Liver (tissue), 9 donors: ENCODE measurements around the gene CD7. TPM values are rescaled to one million over a fixed set of nuclear protein-coding genes. Genes with fewer than 3 reads are reported as not detected.

ENCODE experiments used
- DNase-seq: peaks from one replicate; pipeline ENCODE4 v3.0.0-alpha.2; 2017; ENCODE audit warnings: low spot score
- H3K27ac ChIP-seq, 2 donors: one replicate each; pipeline ENCODE4 v1.7.0; 2013; ENCODE audit warnings: inconsistent platforms in 2 of 2, low read length in 2 of 2, control low read depth in 1 of 2, low read depth in 1 of 2, mild to moderate bottlenecking in 1 of 2
- H3K27me3 ChIP-seq, 4 donors: one replicate each; pipeline versions ENCODE4 v1.6.1 to v1.7.0; 2013; ENCODE audit warnings: low read length in 3 of 4, inconsistent platforms in 1 of 4, mild to moderate bottlenecking in 1 of 4, moderate library complexity in 1 of 4; ENCODE audit not compliant: control insufficient read depth in 4 of 4, insufficient read depth in 4 of 4
- H3K36me3 ChIP-seq, 4 donors: one replicate each; pipeline versions ENCODE4 v1.6.1 to v1.7.0; 2013; ENCODE audit warnings: low read length in 3 of 4, mild to moderate bottlenecking in 3 of 4, low read depth in 1 of 4, moderate library complexity in 1 of 4; ENCODE audit not compliant: control insufficient read depth in 4 of 4, insufficient read depth in 3 of 4
- H3K4me1 ChIP-seq, 4 donors: one replicate each; pipeline versions ENCODE4 v1.6.1 to v1.7.0; 2013; ENCODE audit warnings: low read length in 3 of 4, mild to moderate bottlenecking in 3 of 4, moderate library complexity in 1 of 4; ENCODE audit not compliant: control insufficient read depth in 4 of 4, insufficient read depth in 4 of 4
- H3K4me3 ChIP-seq, 3 donors: one replicate each; pipeline versions ENCODE4 v1.6.1 to v1.7.0; 2013; ENCODE audit warnings: low read length in 3 of 3, control low read depth in 1 of 3, low read depth in 1 of 3, mild to moderate bottlenecking in 1 of 3
- H3K9ac ChIP-seq, 2 donors: one replicate each; pipeline ENCODE4 v1.7.0; 2013; ENCODE audit warnings: low read length in 2 of 2, mild to moderate bottlenecking in 2 of 2, moderate library complexity in 2 of 2, control low read depth in 1 of 2, low read depth in 1 of 2
- H3K9me3 ChIP-seq, 4 donors: one replicate each; pipeline versions ENCODE4 v1.6.1 to v1.7.0; 2013; ENCODE audit warnings: low read length in 3 of 4; ENCODE audit not compliant: control insufficient read depth in 4 of 4
- EGR1 ChIP-seq, 2 donors: IDR thresholded peaks; 2 replicates each; pipeline ENCODE4 v1.6.1; 2016 to 2018; ENCODE audit warnings: antibody characterized with exemption in 2 of 2, low read depth in 2 of 2
- FOXA2 ChIP-seq: IDR thresholded peaks from 2 replicates; pipeline ENCODE4 v1.6.1; 2016; ENCODE audit warnings: antibody characterized with exemption
- GABPA ChIP-seq, 2 donors: IDR thresholded peaks in 1 of 2; conservative IDR thresholded peaks in 1 of 2; 2 replicates each; pipeline ENCODE4 v1.6.1; 2016; ENCODE audit warnings: antibody characterized with exemption in 2 of 2, mild to moderate bottlenecking in 1 of 2, moderate library complexity in 1 of 2
- HNF4A ChIP-seq, 2 donors: conservative IDR thresholded peaks; 2 replicates each; pipeline ENCODE4 v1.6.1; 2016; ENCODE audit warnings: antibody characterized with exemption in 2 of 2, mild to moderate bottlenecking in 2 of 2
- HNF4G ChIP-seq: IDR thresholded peaks from 2 replicates; pipeline ENCODE4 v1.6.1; 2016; ENCODE audit warnings: antibody characterized with exemption
- JUND ChIP-seq, 2 donors: IDR thresholded peaks; 2 replicates each; pipeline ENCODE4 v1.6.1; 2016; ENCODE audit warnings: antibody characterized with exemption in 2 of 2
- NR2F2 ChIP-seq: IDR thresholded peaks from 2 replicates; pipeline ENCODE4 v1.6.1; 2016; ENCODE audit warnings: antibody characterized with exemption
- RAD21 ChIP-seq, 2 donors: IDR thresholded peaks; 2 replicates each; pipeline ENCODE4 v1.6.1; 2016; ENCODE audit warnings: antibody characterized with exemption in 2 of 2, mild to moderate bottlenecking in 2 of 2
- RXRA ChIP-seq, 2 donors: IDR thresholded peaks; 2 replicates each; pipeline ENCODE4 v1.6.1; 2017 to 2018; ENCODE audit warnings: antibody characterized with exemption in 2 of 2, mild to moderate bottlenecking in 1 of 2
- SP1 ChIP-seq: IDR thresholded peaks from 2 replicates; pipeline ENCODE4 v1.6.1; 2018; ENCODE audit warnings: antibody characterized with exemption, mild to moderate bottlenecking
- TAF1 ChIP-seq: conservative IDR thresholded peaks from 2 replicates; pipeline ENCODE4 v1.6.1; 2016; ENCODE audit warnings: antibody characterized with exemption, mild to moderate bottlenecking
- YY1 ChIP-seq: IDR thresholded peaks from 2 replicates; pipeline ENCODE4 v1.6.1; 2016; ENCODE audit warnings: antibody characterized with exemption, mild to moderate bottlenecking
- WGBS: extraction: QIAGEN DNeasy Blood & Tissue Kit; methylation state at CpG from one replicate; pipeline ENCODE4 v1.1.7; 2013; 5-methylcytosine and 5-hydroxymethylcytosine counted together
- polyA plus RNA-seq, 2 donors: library from polyadenylated mRNA; stranded (reverse) in 1 of 2; unstranded in 1 of 2; fragments of 200-250 nt in 1 of 2; fragments of >200 nt in 1 of 2; fragmentation: Nextera tagmentation in 1 of 2; extraction: Ambion mirVana in 1 of 2; gene quantifications; one replicate each; pipeline versions ENCODE4 v1.2.1 to v1.2.3, GENCODE V29; 2013 to 2015
- total RNA-seq, 2 donors: library from RNA; depleted of rRNA; stranded (reverse); fragments of >200 nt; gene quantifications; one replicate each; pipeline ENCODE4 v1.2.3, GENCODE V29; 2014
- TF ChIP-seq, protein P1 (sequence below): IDR thresholded peaks from 2 replicates; pipeline ENCODE4 v1.6.1; 2016; ENCODE audit warnings: antibody characterized with exemption
- TF ChIP-seq, protein P2 (sequence below): IDR thresholded peaks from 2 replicates; pipeline ENCODE4 v1.6.1; 2016; ENCODE audit warnings: antibody characterized with exemption
- TF ChIP-seq, protein P3 (sequence below): IDR thresholded peaks from 2 replicates; pipeline ENCODE4 v1.6.1; 2016; ENCODE audit warnings: antibody characterized with exemption, mild to moderate bottlenecking
- TF ChIP-seq, protein P4 (sequence below): fragments of 150-350 bp; IDR thresholded peaks from 2 replicates; pipeline ENCODE4 v1.5.1; 2017; ENCODE audit warnings: improper control_type of control experiment, low read depth, low read length; ENCODE audit not compliant: missing input control
- TF ChIP-seq, protein P5 (sequence below): IDR thresholded peaks from 2 replicates; pipeline ENCODE4 v1.6.1; 2016; ENCODE audit warnings: antibody characterized with exemption
- donor health status: healthy.
- donor health status: healthy.
- donor health status: healthy.
- donor health status: healthy.
- donor health status: healthy.

CD7 gene
- total and polyA plus RNA-seq, 4 donors: 1.0 to 1.5 (median 1.4) TPM

DNA sequence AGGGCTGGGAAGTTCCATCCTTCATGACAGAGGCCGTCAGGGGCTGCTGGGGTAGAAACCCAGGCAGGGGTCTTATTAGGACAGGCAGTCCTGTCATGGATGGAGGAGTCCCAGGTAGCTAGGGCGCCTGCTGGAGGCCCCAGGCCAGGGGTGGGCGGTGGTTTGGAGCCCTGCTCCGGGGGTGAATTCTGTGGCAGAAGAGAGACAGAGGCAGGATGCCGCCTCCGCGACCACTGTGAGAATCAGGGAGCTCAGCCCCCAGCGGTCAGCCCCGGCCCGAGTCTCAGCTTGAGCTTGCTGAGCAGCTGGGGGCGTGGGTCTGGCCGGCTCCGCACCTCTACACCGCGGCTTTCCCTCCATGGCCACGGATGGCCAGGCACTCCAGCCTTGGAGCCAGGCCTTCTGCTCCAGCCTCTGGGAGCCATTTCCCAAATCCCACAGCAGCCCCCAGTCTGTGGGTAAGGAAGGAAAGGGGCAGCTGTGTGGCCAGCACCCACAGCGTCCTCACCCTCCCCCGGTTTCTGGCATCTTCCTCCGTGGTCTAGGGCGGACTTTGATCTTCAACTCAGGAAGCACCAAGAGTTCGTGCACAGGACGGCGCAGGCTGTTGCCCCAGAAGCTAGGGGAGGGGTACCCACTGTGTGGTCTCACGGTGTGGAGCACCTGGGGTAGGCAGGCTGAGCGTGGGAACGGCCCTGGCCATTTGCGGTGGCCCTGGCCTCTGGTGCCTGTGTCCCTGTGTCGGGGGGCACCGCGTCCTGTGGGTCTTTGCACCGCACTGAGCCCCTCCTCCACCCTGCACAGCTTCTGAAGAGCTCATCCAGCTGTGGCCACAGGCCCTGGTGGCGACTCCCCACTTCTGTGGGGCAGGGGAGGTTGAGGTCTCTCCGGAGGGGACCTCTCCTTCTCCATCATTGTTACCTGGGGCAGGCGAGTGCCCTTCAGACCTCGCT is 14.1 kb downstream of the CD7 start:
- Histone ChIP-seq H3K4me3 (no peak overlapping the region), H3K27ac (no peak overlapping the region), H3K36me3 (no peaks in the 10 kb centered on the region), H3K9me3 (no peaks in the 10 kb centered on the region), H3K27me3 (no peaks in the 10 kb centered on the region), H3K4me1 (peaks cover 4 to 17% (median 10%) of the 10 kb centered on the region in 4 donors), H3K9ac (no peak overlapping the region)
- no peak for DNase-seq
- peak; percentile 20 to 31 for TF ChIP-seq RXRA (IDR thresholded peaks at IDR 0.05)
- no peak for TF ChIP-seq GABPA (IDR thresholded peaks at IDR 0.05 in 1 of 2, conservative IDR thresholded peaks at IDR 0.05 in 1 of 2)
- TF ChIP-seq, protein P1, sequence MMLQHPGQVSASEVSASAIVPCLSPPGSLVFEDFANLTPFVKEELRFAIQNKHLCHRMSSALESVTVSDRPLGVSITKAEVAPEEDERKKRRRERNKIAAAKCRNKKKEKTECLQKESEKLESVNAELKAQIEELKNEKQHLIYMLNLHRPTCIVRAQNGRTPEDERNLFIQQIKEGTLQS: no peak
- TF ChIP-seq FOXA2: no peak
- TF ChIP-seq, protein P2, sequence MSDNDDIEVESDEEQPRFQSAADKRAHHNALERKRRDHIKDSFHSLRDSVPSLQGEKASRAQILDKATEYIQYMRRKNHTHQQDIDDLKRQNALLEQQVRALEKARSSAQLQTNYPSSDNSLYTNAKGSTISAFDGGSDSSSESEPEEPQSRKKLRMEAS: no peak
- peak; percentile 57 to 62 for TF ChIP-seq HNF4A (conservative IDR thresholded peaks at IDR 0.05)
- TF ChIP-seq HNF4G: peak; percentile 31
- peak; percentile 47 for TF ChIP-seq SP1
- 72% methylated on average over 35 of the region's 35 CpGs for WGBS

DNA sequence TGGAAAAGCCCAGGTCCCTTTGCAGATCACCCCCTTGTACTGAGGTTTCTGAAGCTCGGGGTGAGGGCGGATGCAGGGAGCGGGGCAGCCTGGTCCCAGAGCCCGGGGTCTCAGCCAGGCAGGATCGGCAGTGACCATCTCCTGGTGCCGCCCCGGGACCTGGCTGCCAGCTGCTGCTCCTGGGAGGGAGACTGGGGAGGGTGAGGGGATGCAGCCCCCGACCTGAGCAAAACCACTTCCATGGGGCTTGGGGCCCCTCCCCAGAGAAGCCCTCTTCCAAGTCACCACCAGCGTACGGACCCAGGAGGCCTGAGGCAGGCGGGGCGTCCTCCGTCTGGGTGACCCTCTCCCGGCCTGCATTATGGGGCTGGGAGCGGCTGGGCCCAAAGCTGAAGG is 14.8 kb downstream of the CD7 start:
- TF ChIP-seq, protein P1: no peak
- no peak for TF ChIP-seq FOXA2
- TF ChIP-seq HNF4G: no peak
- TF ChIP-seq, protein P3, sequence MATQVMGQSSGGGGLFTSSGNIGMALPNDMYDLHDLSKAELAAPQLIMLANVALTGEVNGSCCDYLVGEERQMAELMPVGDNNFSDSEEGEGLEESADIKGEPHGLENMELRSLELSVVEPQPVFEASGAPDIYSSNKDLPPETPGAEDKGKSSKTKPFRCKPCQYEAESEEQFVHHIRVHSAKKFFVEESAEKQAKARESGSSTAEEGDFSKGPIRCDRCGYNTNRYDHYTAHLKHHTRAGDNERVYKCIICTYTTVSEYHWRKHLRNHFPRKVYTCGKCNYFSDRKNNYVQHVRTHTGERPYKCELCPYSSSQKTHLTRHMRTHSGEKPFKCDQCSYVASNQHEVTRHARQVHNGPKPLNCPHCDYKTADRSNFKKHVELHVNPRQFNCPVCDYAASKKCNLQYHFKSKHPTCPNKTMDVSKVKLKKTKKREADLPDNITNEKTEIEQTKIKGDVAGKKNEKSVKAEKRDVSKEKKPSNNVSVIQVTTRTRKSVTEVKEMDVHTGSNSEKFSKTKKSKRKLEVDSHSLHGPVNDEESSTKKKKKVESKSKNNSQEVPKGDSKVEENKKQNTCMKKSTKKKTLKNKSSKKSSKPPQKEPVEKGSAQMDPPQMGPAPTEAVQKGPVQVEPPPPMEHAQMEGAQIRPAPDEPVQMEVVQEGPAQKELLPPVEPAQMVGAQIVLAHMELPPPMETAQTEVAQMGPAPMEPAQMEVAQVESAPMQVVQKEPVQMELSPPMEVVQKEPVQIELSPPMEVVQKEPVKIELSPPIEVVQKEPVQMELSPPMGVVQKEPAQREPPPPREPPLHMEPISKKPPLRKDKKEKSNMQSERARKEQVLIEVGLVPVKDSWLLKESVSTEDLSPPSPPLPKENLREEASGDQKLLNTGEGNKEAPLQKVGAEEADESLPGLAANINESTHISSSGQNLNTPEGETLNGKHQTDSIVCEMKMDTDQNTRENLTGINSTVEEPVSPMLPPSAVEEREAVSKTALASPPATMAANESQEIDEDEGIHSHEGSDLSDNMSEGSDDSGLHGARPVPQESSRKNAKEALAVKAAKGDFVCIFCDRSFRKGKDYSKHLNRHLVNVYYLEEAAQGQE: no peak
- no peak for TF ChIP-seq RAD21 (IDR thresholded peaks at IDR 0.05)
- TF ChIP-seq YY1: no peak
- TF ChIP-seq SP1: no peak
- no peak for TF ChIP-seq TAF1
- no peak for TF ChIP-seq NR2F2
- TF ChIP-seq EGR1 (IDR thresholded peaks at IDR 0.05; ENCODE audit: low read depth in 2 of 2): no peak
- no peak for TF ChIP-seq HNF4A (conservative IDR thresholded peaks at IDR 0.05)
- TF ChIP-seq, protein P4, sequence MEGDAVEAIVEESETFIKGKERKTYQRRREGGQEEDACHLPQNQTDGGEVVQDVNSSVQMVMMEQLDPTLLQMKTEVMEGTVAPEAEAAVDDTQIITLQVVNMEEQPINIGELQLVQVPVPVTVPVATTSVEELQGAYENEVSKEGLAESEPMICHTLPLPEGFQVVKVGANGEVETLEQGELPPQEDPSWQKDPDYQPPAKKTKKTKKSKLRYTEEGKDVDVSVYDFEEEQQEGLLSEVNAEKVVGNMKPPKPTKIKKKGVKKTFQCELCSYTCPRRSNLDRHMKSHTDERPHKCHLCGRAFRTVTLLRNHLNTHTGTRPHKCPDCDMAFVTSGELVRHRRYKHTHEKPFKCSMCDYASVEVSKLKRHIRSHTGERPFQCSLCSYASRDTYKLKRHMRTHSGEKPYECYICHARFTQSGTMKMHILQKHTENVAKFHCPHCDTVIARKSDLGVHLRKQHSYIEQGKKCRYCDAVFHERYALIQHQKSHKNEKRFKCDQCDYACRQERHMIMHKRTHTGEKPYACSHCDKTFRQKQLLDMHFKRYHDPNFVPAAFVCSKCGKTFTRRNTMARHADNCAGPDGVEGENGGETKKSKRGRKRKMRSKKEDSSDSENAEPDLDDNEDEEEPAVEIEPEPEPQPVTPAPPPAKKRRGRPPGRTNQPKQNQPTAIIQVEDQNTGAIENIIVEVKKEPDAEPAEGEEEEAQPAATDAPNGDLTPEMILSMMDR: no peak
- TF ChIP-seq, protein P2: no peak
- TF ChIP-seq GABPA (IDR thresholded peaks at IDR 0.05 in 1 of 2, conservative IDR thresholded peaks at IDR 0.05 in 1 of 2): no peak
- no peak for TF ChIP-seq JUND (IDR thresholded peaks at IDR 0.05)
- TF ChIP-seq, protein P5, sequence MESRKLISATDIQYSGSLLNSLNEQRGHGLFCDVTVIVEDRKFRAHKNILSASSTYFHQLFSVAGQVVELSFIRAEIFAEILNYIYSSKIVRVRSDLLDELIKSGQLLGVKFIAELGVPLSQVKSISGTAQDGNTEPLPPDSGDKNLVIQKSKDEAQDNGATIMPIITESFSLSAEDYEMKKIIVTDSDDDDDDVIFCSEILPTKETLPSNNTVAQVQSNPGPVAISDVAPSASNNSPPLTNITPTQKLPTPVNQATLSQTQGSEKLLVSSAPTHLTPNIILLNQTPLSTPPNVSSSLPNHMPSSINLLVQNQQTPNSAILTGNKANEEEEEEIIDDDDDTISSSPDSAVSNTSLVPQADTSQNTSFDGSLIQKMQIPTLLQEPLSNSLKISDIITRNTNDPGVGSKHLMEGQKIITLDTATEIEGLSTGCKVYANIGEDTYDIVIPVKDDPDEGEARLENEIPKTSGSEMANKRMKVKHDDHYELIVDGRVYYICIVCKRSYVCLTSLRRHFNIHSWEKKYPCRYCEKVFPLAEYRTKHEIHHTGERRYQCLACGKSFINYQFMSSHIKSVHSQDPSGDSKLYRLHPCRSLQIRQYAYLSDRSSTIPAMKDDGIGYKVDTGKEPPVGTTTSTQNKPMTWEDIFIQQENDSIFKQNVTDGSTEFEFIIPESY: no peak
- Histone ChIP-seq H3K4me3 (no peak overlapping the region), H3K4me1 (peaks cover 4 to 23% (median 13%) of the 10 kb centered on the region in 4 donors), H3K9me3 (no peaks in the 10 kb centered on the region), H3K27ac (no peak overlapping the region), H3K9ac (no peak overlapping the region), H3K27me3 (no peaks in the 10 kb centered on the region), H3K36me3 (no peaks in the 10 kb centered on the region)
- 93% methylated on average over 15 of the region's 15 CpGs for whole genome bisulfite sequencing
- DNase-seq: no peak
